Tibial nerve (tissue), 3 donors: ENCODE results near the gene PRSS53.

Experiments used
- CTCF ChIP-seq, 5 experiments: fragments of 200-600 bp in 3 of 5; fragments of 450-650 bp in 2 of 5; sonication (generic) in 3 of 5; IDR thresholded peaks; one replicate each; pipeline ENCODE4 v1.5.1; 2016 to 2019; ENCODE audit warnings: antibody characterized with exemption in 5 of 5, mild to moderate bottlenecking in 3 of 5, moderate library complexity in 2 of 5
- POLR2A ChIP-seq, 2 donors: fragments of 450-650 bp; IDR thresholded peaks; one replicate each; pipeline ENCODE4 v1.6.1; 2017; ENCODE audit warnings: antibody characterized with exemption in 2 of 2, mild to moderate bottlenecking in 2 of 2, moderate library complexity in 2 of 2

GRCh38 chr16:31073970-31074813 is 14.6 kb downstream of the PRSS53 start, which contains the start of the genes ZNF646 and ZNF668:
- peak in 1 of 5 experiments; percentile 26 for TF ChIP-seq CTCF (IDR thresholded peaks at IDR 0.05)
- peak; percentile 60 to 63 for TF ChIP-seq POLR2A (IDR thresholded peaks at IDR 0.05)
